ENCODE data around the gene UBE2D3. TPM values are rescaled to one million over a fixed set of nuclear protein-coding genes. Genes with fewer than 3 reads are reported as not detected.

Gene UBE2D3
- total and polyA plus RNA-seq, 8 donors, result 241 to 313 (median 272) TPM

- DNase-seq, result no peak
These were observed 62.5 kb downstream of the UBE2D3 start for GRCh38 chr4:102764901-102765300.

GRCh38 chr4:102761906-102762305 is 65.4 kb downstream of the UBE2D3 start:
- Histone ChIP-seq H3K27me3 (no peaks in the 10 kb centered on the region), H3K36me3 (no peaks in the 10 kb centered on the region), H3K4me1 (peaks cover 4 to 35% of the 10 kb centered on the region in 2 donors), H3K27ac (no peak overlapping the region), H3K4me3 (no peak overlapping the region), H3K9me3 (no peaks in the 10 kb centered on the region)
- ATAC-seq (no peak), DNase-seq (no peak)
- intact Hi-C loops (cut with DNase I), result no loop called here
- TF ChIP-seq CTCF (IDR thresholded peaks at IDR 0.05), result no peak

More at GRCh38 chr4:102764901-102765300, 62.5 kb downstream of the UBE2D3 start:
- Histone ChIP-seq H3K27ac (no peak overlapping the region), H3K36me3 (no peaks in the 10 kb centered on the region), H3K4me1 (peaks cover 0 to 7% of the 10 kb centered on the region in 2 donors), H3K9me3 (no peaks in the 10 kb centered on the region), H3K4me3 (no peak overlapping the region), H3K27me3 (no peaks in the 10 kb centered on the region)
- no peak for TF ChIP-seq CTCF (IDR thresholded peaks at IDR 0.05)
- no peak for ATAC-seq
- intact Hi-C loops (cut with DNase I), result no loop called here

GRCh38 chr4:102761296-102761701 is 66.1 kb downstream of the UBE2D3 start:
- Histone ChIP-seq H3K9me3 (no peaks in the 10 kb centered on the region), H3K27ac (peak overlapping the region; percentile 92 to 99), H3K4me3 (peak overlapping the region; percentile 72 to 95), H3K4me1 (peaks cover 4 to 37% of the 10 kb centered on the region in 2 donors), H3K27me3 (no peaks in the 10 kb centered on the region), H3K36me3 (no peaks in the 10 kb centered on the region)
- ATAC-seq, result peak; percentile 12
- no peak for TF ChIP-seq CTCF (IDR thresholded peaks at IDR 0.05)
- intact Hi-C loops (cut with DNase I), result no loop called here
- DNase-seq, result no peak

GRCh38 chr4:102760645-102761295 is 66.6 kb downstream of the UBE2D3 start, which contains the start of gene MANBA:
Gene MANBA (minus strand): TSS chr4:102760968. CDS start chr4:102760894, 74 bp downstream.
- Histone ChIP-seq H3K4me1 (peaks cover 4 to 37% of the 10 kb centered on the region in 2 donors), H3K9me3 (no peaks in the 10 kb centered on the region), H3K36me3 (no peaks in the 10 kb centered on the region), H3K4me3 (peak within 1 kb of the TSS; percentile 72 to 95), H3K27me3 (no peaks in the 10 kb centered on the region), H3K27ac (peak within 1 kb of the TSS; percentile 92 to 99)
- intact Hi-C loops (cut with DNase I), result no loop called here
- TF ChIP-seq CTCF (IDR thresholded peaks at IDR 0.05), result no peak
- ATAC-seq (peak; percentile 98), DNase-seq (peak; percentile 79 to 98 (median 91))

GRCh38 chr4:102759831-102760644 is 67.3 kb downstream of the UBE2D3 start:
- H3K27ac ChIP-seq, result peak overlapping the region; percentile 92 to 99
- ATAC-seq, result peak; percentile 64
- H3K4me1 ChIP-seq, result peaks cover 4 to 37% of the 10 kb centered on the region in 2 donors
- H3K27me3 ChIP-seq, result no peaks in the 10 kb centered on the region
- no peak for TF ChIP-seq CTCF (IDR thresholded peaks at IDR 0.05)
- no peaks in the 10 kb centered on the region for H3K9me3 ChIP-seq
- no peaks in the 10 kb centered on the region for H3K36me3 ChIP-seq
- peak in 2 of 4 donors; percentile 49 to 53 for DNase-seq
- H3K4me3 ChIP-seq, result peak overlapping the region; percentile 72 to 95
- intact Hi-C loops (cut with DNase I), result no loop called here
